Thyroid gland (tissue), 4 donors: ENCODE data around the gene TPPP2.

Source experiments
- POLR2A ChIP-seq, 2 donors: fragments of 450-650 bp; IDR thresholded peaks; one replicate each; pipeline ENCODE4 v1.6.1; 2017; ENCODE audit warnings: antibody characterized with exemption in 2 of 2, mild to moderate bottlenecking in 2 of 2, moderate library complexity in 1 of 2
- TF ChIP-seq, protein P1 (sequence below), 6 experiments: fragments of 200-600 bp in 3 of 6; fragments of 450-650 bp in 3 of 6; sonication (generic) in 3 of 6; IDR thresholded peaks; one replicate each; pipeline ENCODE4 v1.5.1; 2016 to 2019; ENCODE audit warnings: antibody characterized with exemption in 6 of 6, mild to moderate bottlenecking in 2 of 6, inconsistent platforms in 1 of 6, moderate library complexity in 1 of 6

DNA sequence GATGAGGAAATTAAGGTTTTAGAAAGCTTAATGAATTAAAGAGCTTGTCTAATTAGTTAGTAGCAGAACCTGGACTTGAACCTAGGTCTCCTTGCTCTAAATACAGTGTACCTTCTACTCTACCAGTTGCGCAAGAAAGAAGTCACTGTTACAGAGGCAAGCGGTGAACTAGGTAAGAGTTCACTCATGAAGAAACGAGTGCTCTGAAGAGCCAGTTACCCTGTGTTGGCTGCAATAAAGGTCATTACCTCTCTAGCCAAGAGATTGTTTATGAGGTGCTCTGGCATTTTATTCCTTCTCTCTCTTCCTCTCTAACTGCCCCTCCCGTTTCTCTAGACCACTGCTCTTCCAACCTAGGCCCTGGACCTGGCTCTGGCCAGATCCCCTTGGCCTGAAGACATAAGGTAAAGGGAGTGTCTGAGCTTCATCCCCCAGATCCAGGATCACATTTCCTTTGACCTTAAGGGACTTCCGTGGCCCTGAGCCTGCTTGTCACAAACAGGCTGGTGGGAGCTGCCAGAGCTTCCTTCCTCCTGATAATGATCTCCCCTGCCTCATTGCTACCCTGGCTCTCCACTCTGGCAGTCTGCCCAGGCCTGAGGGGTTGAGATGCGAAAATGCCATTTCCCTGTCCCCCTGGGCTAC is 14.1 kb downstream of the TPPP2 start:
- TF ChIP-seq, protein P1, sequence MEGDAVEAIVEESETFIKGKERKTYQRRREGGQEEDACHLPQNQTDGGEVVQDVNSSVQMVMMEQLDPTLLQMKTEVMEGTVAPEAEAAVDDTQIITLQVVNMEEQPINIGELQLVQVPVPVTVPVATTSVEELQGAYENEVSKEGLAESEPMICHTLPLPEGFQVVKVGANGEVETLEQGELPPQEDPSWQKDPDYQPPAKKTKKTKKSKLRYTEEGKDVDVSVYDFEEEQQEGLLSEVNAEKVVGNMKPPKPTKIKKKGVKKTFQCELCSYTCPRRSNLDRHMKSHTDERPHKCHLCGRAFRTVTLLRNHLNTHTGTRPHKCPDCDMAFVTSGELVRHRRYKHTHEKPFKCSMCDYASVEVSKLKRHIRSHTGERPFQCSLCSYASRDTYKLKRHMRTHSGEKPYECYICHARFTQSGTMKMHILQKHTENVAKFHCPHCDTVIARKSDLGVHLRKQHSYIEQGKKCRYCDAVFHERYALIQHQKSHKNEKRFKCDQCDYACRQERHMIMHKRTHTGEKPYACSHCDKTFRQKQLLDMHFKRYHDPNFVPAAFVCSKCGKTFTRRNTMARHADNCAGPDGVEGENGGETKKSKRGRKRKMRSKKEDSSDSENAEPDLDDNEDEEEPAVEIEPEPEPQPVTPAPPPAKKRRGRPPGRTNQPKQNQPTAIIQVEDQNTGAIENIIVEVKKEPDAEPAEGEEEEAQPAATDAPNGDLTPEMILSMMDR (IDR thresholded peaks at IDR 0.05) = no peak
- TF ChIP-seq POLR2A (IDR thresholded peaks at IDR 0.05) = no peak
